GM12878 (cell line): ENCODE data around the gene NLN. TPM values are rescaled to one million over a fixed set of nuclear protein-coding genes. Genes with fewer than 3 reads are reported as not detected.

ENCODE experiments used
- ATAC-seq: fragments of 200-7000 bp; cut with Tn5 transposase; 3 replicates; pipeline ENCODE4 v1.9.1; 2020; ENCODE audit warnings: mild to moderate bottlenecking, moderate library complexity
- BruUV-seq: library from RNA; stranded (reverse); fragments of 400-500 nt; replicated peaks from 2 replicates; lab custom pipeline; 2021; lab: Mats Ljungman, UMichigan
- CTCF ChIA-PET: fragments of 300-600 bp; sonication (Branson Sonifier 250); formaldehyde crosslinking; extraction: SDS; loops from one replicate; lab custom pipeline; 2021; ENCODE audit warnings: inconsistent platforms; lab: Yijun Ruan, JAX
- POLR2A ChIA-PET: fragments of 350-600 bp; formaldehyde crosslinking; extraction: SDS; loops from one replicate; lab custom pipeline; 2021; ENCODE audit warnings: inconsistent platforms; lab: Charles Lee
- RAD21 ChIA-PET: fragments of 300-600 bp; sonication (Branson Sonifier 250); formaldehyde crosslinking; loops from one replicate; lab custom pipeline; 2023; ENCODE audit warnings: antibody characterized with exemption; ENCODE audit not compliant: unreplicated experiment; lab: Charles Lee
- SMC1A ChIA-PET: fragments of 300-600 bp; sonication (Branson Sonifier 250); formaldehyde crosslinking; loops from one replicate; lab custom pipeline; 2023; ENCODE audit not compliant: unreplicated experiment, uncharacterized antibody; lab: Charles Lee
- DNase-seq: peaks from one replicate; pipeline ENCODE4 v3.0.0-alpha.2; 2011; ENCODE audit warnings: low read depth, low spot score
- FAIRE-seq: peaks from 3 replicates; lab custom pipeline; 2011; peaks lifted over from hg19 to GRCh38; lab: Jason Lieb, UNC
- H2AFZ ChIP-seq: 2 replicates; pipeline ENCODE4 v1.6.0; 2011; ENCODE audit warnings: low read depth, low read length, control low read depth; ENCODE audit not compliant: control insufficient read depth
- H3K27ac ChIP-seq: 2 replicates; pipeline ENCODE4 v1.5.1; 2011; ENCODE audit warnings: control low read depth; ENCODE audit not compliant: control insufficient read depth, insufficient read depth
- H3K27me3 ChIP-seq, 2 experiments: replicated peaks in 1 of 2; 2 replicates each; pipeline versions ENCODE4 v1.6.0 to v1.6.1; 2011; ENCODE audit warnings: low read length in 1 of 2; ENCODE audit not compliant: control insufficient read depth in 2 of 2, insufficient read depth in 2 of 2
- H3K36me3 ChIP-seq, 2 experiments: 2 replicates each; pipeline ENCODE4 v1.5.1; 2011; ENCODE audit warnings: low read length in 1 of 2; ENCODE audit not compliant: control insufficient read depth in 2 of 2, insufficient read depth in 2 of 2
- H3K4me1 ChIP-seq: 2 replicates; pipeline ENCODE4 v1.6.1; 2011; ENCODE audit warnings: mild to moderate bottlenecking, low read length, moderate library complexity, mixed read lengths; ENCODE audit not compliant: control insufficient read depth, insufficient read depth
- H3K4me2 ChIP-seq: 2 replicates; pipeline ENCODE4 v1.6.0; 2011; ENCODE audit warnings: control low read depth; ENCODE audit not compliant: control insufficient read depth, insufficient read depth
- H3K4me3 ChIP-seq: fragments of 200-600 bp; sonication (generic); 2 replicates; pipeline ENCODE4 v1.5.1; 2016
- H3K79me2 ChIP-seq: 2 replicates; pipeline ENCODE4 v1.6.0; 2011; ENCODE audit warnings: low read length; ENCODE audit not compliant: control insufficient read depth, insufficient read depth
- H3K9ac ChIP-seq: 2 replicates; pipeline ENCODE4 v1.8.0; 2011; ENCODE audit warnings: low read length, control low read depth, mixed read lengths; ENCODE audit not compliant: control insufficient read depth, insufficient read depth
- H3K9me3 ChIP-seq: replicated peaks from 3 replicates; pipeline ENCODE4 v1.5.1; 2011; ENCODE audit warnings: mild to moderate bottlenecking, low read length; ENCODE audit not compliant: control insufficient read depth, insufficient read depth
- H4K20me1 ChIP-seq: 2 replicates; pipeline ENCODE4 v1.6.0; 2011; ENCODE audit not compliant: control insufficient read depth, insufficient read depth
- ASH2L ChIP-seq: fragments of 300-600, 200-600 bp; sonication (generic); IDR thresholded peaks from 2 replicates; pipeline ENCODE4 v1.6.1; 2017; ENCODE audit warnings: low read depth, mild to moderate bottlenecking, borderline replicate concordance
- ATF7 ChIP-seq: fragments of 450-650 bp; IDR thresholded peaks from 2 replicates; pipeline ENCODE4 v1.6.1; 2016; ENCODE audit warnings: low read depth, mild to moderate bottlenecking
- BCL11A ChIP-seq: IDR thresholded peaks from 2 replicates; pipeline ENCODE4 v1.6.1; 2011; ENCODE audit warnings: low read depth, low read length
- CHD1 ChIP-seq: IDR thresholded peaks from 2 replicates; pipeline ENCODE4 v1.6.1; 2012; ENCODE audit warnings: low read depth, low read length, improper control_type of control experiment
- CHD4 ChIP-seq: fragments of 200-600 bp; sonication (generic); IDR thresholded peaks from 2 replicates; pipeline ENCODE4 v1.6.1; 2016; ENCODE audit warnings: mild to moderate bottlenecking
- CREB1 ChIP-seq: IDR thresholded peaks from 2 replicates; pipeline ENCODE4 v1.6.1; 2012; ENCODE audit warnings: low read depth, mild to moderate bottlenecking, inconsistent platforms
- ESRRA ChIP-seq: IDR thresholded peaks from 2 replicates; pipeline ENCODE4 v1.6.1; 2012; ENCODE audit warnings: mild to moderate bottlenecking, low read length, improper control_type of control experiment
- ETV6 ChIP-seq, 2 experiments: fragments of 450-650 bp in 1 of 2; IDR thresholded peaks in 1 of 2; conservative IDR thresholded peaks in 1 of 2; 2 replicates each; pipeline ENCODE4 v1.6.1; 2014; ENCODE audit warnings: antibody characterized with exemption in 1 of 2, borderline replicate concordance in 1 of 2, low read depth in 1 of 2, mild to moderate bottlenecking in 1 of 2, moderate library complexity in 1 of 2
- GATAD2B ChIP-seq: fragments of 450-650 bp; conservative IDR thresholded peaks from 2 replicates; pipeline ENCODE4 v1.6.1; 2017; ENCODE audit warnings: low read depth, mild to moderate bottlenecking, moderate library complexity
- HCFC1 ChIP-seq: fragments of 150-350 bp; IDR thresholded peaks from 2 replicates; pipeline ENCODE4 v1.6.1; 2014; ENCODE audit warnings: low read length
- PAX5 ChIP-seq: IDR thresholded peaks from 2 replicates; pipeline ENCODE4 v1.6.1; 2011; ENCODE audit warnings: low read depth, low read length, borderline replicate concordance
- RCOR1 ChIP-seq: conservative IDR thresholded peaks from 2 replicates; pipeline ENCODE4 v1.6.1; 2012; ENCODE audit warnings: low read depth, low read length, improper control_type of control experiment
- RFX5 ChIP-seq: IDR thresholded peaks from 2 replicates; pipeline ENCODE4 v1.6.1; 2011; ENCODE audit warnings: low read depth, low read length, improper control_type of control experiment
- SMAD5 ChIP-seq: IDR thresholded peaks from 2 replicates; pipeline ENCODE4 v1.6.1; 2016; ENCODE audit warnings: antibody characterized with exemption, low read depth
- SUZ12 ChIP-seq: fragments of 200-600 bp; sonication (generic); IDR thresholded peaks from one replicate; pipeline ENCODE4 v1.6.1; 2018; ENCODE audit warnings: antibody characterized with exemption, mild to moderate bottlenecking; ENCODE audit not compliant: unreplicated experiment
- TBL1XR1 ChIP-seq: IDR thresholded peaks from 2 replicates; pipeline ENCODE4 v1.6.1; 2012; ENCODE audit warnings: low read depth, low read length, improper control_type of control experiment
- ZNF384 ChIP-seq: IDR thresholded peaks from 2 replicates; pipeline ENCODE4 v1.6.1; 2012; ENCODE audit warnings: low read depth, mild to moderate bottlenecking, low read length, improper control_type of control experiment, borderline replicate concordance
- whole genome bisulfite sequencing: methylation state at CpG from one replicate; pipeline ENCODE4 v1.1.6; 2016; ENCODE audit warnings: low lambda C conversion rate; ENCODE audit not compliant: insufficient replicate concordance, insufficient coverage; ENCODE audit errors: missing lambda C conversion rate; 5-methylcytosine and 5-hydroxymethylcytosine counted together
- in situ Hi-C: fragments of 300-500 bp; cut with MboI; formaldehyde crosslinking; loops from 9 replicates; pipeline ENCODE4 v1.14.3; 2018; ENCODE audit warnings: mixed read lengths
- intact Hi-C: fragments of 100-400 bp; cut with micrococcal nuclease; formaldehyde crosslinking; loops from one replicate; pipeline ENCODE4 v1.14.2; 2022; ENCODE audit not compliant: unreplicated experiment
- polyA plus RNA-seq, 11 experiments: library from polyadenylated mRNA; depleted of rRNA in 4 of 11; unstranded in 6 of 11; stranded (reverse) in 5 of 11; fragments of >200 nt; fragmentation: Nextera tagmentation in 4 of 11; fragmentation: Illumina TruSeq in 1 of 11; extraction: Ambion mirVana in 4 of 11; extraction: Trizol in 1 of 11; gene quantifications; 1 replicate in 1 of 11; 2 replicates in 10 of 11; pipeline versions ENCODE4 v1.2.1 to v1.2.3, GENCODE V29; 2011 to 2016; ENCODE audit warnings: inconsistent platforms in 2 of 11, missing spikeins in 2 of 11, low read depth in 1 of 11
- total RNA-seq, 4 experiments: library from RNA; depleted of rRNA in 3 of 4; stranded (reverse); fragments of >200 nt in 3 of 4; fragmentation: Illumina TruSeq in 1 of 4; extraction: Trizol in 1 of 4; gene quantifications; 2 replicates each; pipeline versions ENCODE4 v1.2.1 to v1.2.3, GENCODE V29; 2013 to 2021
- TF ChIP-seq, protein P1 (sequence below): fragments of 450-650 bp; IDR thresholded peaks from 2 replicates; pipeline ENCODE4 v1.6.1; 2018; ENCODE audit warnings: borderline replicate concordance, mild to moderate bottlenecking; ENCODE audit not compliant: partially characterized antibody
- TF ChIP-seq, protein P2 (sequence below): IDR thresholded peaks from 2 replicates; pipeline ENCODE4 v1.6.1; 2011; ENCODE audit warnings: borderline replicate concordance, low read depth, mild to moderate bottlenecking, moderate library complexity, low read length; ENCODE audit not compliant: insufficient read depth, poor library complexity, severe bottlenecking
- TF ChIP-seq, protein P3 (sequence below): IDR thresholded peaks from 2 replicates; pipeline ENCODE4 v1.6.1; 2011; ENCODE audit warnings: low read depth, low read length, improper control_type of control experiment, borderline replicate concordance

NLN gene
- total and polyA plus RNA-seq, 10 of the 15 experiments (the other 5 are each of a cell fraction or from before 2014, with no cell fraction given): 6.8 to 56.9 (median 33.3) TPM

DNA sequence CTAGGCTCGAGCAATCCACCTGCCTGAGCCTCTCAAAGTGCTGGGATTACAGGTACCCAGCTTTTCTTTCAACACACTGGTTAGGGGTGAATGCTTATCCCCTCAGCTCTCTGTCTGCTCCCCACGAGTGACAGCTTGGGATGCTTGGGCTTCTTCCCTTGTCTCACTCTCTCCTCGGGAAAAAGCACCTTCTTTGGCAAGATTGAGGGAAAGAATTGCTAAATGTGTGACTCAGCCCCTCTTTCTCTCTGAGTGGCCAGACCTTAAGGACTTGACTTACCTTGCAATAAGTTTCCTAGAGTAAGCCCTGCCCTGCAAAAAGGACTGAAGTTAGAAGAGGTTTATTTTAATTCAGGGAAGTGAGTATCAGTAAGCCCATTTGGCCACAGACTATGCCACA lies 136.3 kb downstream of the NLN start (continued):
- TF ChIP-seq, protein P1, sequence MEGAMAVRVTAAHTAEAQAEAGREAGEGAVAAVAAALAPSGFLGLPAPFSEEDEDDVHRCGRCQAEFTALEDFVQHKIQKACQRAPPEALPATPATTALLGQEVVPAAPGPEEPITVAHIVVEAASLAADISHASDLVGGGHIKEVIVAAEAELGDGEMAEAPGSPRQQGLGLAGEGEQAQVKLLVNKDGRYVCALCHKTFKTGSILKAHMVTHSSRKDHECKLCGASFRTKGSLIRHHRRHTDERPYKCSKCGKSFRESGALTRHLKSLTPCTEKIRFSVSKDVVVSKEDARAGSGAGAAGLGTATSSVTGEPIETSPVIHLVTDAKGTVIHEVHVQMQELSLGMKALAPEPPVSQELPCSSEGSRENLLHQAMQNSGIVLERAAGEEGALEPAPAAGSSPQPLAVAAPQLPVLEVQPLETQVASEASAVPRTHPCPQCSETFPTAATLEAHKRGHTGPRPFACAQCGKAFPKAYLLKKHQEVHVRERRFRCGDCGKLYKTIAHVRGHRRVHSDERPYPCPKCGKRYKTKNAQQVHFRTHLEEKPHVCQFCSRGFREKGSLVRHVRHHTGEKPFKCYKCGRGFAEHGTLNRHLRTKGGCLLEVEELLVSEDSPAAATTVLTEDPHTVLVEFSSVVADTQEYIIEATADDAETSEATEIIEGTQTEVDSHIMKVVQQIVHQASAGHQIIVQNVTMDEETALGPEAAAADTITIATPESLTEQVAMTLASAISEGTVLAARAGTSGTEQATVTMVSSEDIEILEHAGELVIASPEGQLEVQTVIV: no peak
- no peak for TF ChIP-seq ASH2L
- TF ChIP-seq GATAD2B: no peak
- no peak for TF ChIP-seq HCFC1
- no peak for TF ChIP-seq ESRRA
- TF ChIP-seq CHD1: no peak

DNA sequence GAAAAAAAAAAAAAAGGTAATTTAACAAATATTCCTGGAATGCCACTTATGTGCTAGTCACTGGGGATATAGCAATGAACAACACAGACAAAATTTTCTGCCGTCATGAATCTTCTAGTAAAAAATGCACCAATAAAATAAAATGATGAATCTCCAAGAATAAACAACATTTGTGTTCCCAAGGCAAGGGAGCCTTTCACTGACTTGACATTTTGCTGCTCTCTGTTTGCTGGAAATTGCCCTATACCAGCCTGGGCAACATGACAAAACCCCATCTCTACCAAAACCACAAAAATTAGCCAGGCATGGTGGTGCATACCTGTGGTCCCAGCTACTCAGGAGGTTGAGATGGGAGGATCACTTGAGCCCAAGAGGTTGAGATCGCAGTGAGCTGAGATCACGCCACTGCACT lies 139.8 kb downstream of the NLN start:
- WGBS: 98% methylated on average over 3 of the region's 3 CpGs
- ChIA-PET RAD21 (no interaction called here), SMC1A (no interaction called here), POLR2A (no interaction called here), CTCF (interaction anchor here (1.2 kb wide), 1 partner anchor 50 kb away, joined by 3 read pairs; no protein-coding TSS in a partner anchor)
- no peaks in the 10 kb centered on the region for H3K27me3 ChIP-seq
- no peak overlapping the region for H3K9ac ChIP-seq
- no peak for DNase-seq
- BruUV-seq: no TSS peak
- H2AFZ ChIP-seq: no peak overlapping the region
- no peak for FAIRE-seq
- H4K20me1 ChIP-seq: no peaks in the 10 kb centered on the region
- H3K9me3 ChIP-seq: no peaks in the 10 kb centered on the region
- H3K79me2 ChIP-seq: no peaks in the 10 kb centered on the region
- no peak overlapping the region for H3K4me3 ChIP-seq
- no peak for ATAC-seq
- no peaks in the 10 kb centered on the region for H3K36me3 ChIP-seq
- no peak overlapping the region for H3K4me2 ChIP-seq
- in situ Hi-C loops: no loop called here
- intact Hi-C loops: no loop called here
- no peak overlapping the region for H3K27ac ChIP-seq
- H3K4me1 ChIP-seq: no peaks in the 10 kb centered on the region
- TF ChIP-seq BCL11A: no peak
- TF ChIP-seq SUZ12: no peak
- TF ChIP-seq CHD1: no peak
- no peak for TF ChIP-seq ATF7
- no peak for TF ChIP-seq CHD4
- TF ChIP-seq, protein P2, sequence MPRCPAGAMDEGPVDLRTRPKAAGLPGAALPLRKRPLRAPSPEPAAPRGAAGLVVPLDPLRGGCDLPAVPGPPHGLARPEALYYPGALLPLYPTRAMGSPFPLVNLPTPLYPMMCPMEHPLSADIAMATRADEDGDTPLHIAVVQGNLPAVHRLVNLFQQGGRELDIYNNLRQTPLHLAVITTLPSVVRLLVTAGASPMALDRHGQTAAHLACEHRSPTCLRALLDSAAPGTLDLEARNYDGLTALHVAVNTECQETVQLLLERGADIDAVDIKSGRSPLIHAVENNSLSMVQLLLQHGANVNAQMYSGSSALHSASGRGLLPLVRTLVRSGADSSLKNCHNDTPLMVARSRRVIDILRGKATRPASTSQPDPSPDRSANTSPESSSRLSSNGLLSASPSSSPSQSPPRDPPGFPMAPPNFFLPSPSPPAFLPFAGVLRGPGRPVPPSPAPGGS: no peak
- no peak for TF ChIP-seq CREB1
- TF ChIP-seq RCOR1: no peak
- TF ChIP-seq, protein P3, sequence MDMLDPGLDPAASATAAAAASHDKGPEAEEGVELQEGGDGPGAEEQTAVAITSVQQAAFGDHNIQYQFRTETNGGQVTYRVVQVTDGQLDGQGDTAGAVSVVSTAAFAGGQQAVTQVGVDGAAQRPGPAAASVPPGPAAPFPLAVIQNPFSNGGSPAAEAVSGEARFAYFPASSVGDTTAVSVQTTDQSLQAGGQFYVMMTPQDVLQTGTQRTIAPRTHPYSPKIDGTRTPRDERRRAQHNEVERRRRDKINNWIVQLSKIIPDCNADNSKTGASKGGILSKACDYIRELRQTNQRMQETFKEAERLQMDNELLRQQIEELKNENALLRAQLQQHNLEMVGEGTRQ: no peak
- TF ChIP-seq TBL1XR1: no peak
- no peak for TF ChIP-seq SMAD5
- no peak for TF ChIP-seq PAX5
- TF ChIP-seq ETV6 (conservative IDR thresholded peaks at IDR 0.05 in 1 of 2, IDR thresholded peaks at IDR 0.05 in 1 of 2; ENCODE audit: borderline replicate concordance in 1 of 2, low read depth in 1 of 2): no peak
- TF ChIP-seq ZNF384: no peak
- TF ChIP-seq ASH2L: no peak
- no peak for TF ChIP-seq ESRRA
- TF ChIP-seq RFX5: no peak
